Measurements from ENCODE around the gene TMEM123.

DNA sequence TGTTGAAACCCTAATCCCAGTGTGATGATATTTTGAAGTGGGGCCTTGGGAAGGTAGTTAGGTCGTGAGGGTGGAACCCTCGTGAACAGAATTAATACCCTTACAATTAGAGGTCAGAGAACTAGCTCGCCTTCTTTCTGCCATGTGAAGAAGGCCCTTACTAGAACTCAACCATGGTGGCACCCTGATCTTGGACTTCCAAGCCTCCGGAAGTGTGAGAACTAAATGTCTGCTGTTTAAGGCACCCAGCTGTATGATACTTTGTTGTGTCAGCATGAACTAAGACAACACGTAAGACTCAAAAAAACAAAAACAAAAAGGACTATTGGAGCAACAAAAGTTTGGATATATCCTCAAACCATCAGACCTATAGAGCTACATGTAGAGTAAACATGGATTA is 52.0 kb downstream of the TMEM123 start:
- TF ChIP-seq, protein P1, sequence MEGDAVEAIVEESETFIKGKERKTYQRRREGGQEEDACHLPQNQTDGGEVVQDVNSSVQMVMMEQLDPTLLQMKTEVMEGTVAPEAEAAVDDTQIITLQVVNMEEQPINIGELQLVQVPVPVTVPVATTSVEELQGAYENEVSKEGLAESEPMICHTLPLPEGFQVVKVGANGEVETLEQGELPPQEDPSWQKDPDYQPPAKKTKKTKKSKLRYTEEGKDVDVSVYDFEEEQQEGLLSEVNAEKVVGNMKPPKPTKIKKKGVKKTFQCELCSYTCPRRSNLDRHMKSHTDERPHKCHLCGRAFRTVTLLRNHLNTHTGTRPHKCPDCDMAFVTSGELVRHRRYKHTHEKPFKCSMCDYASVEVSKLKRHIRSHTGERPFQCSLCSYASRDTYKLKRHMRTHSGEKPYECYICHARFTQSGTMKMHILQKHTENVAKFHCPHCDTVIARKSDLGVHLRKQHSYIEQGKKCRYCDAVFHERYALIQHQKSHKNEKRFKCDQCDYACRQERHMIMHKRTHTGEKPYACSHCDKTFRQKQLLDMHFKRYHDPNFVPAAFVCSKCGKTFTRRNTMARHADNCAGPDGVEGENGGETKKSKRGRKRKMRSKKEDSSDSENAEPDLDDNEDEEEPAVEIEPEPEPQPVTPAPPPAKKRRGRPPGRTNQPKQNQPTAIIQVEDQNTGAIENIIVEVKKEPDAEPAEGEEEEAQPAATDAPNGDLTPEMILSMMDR (IDR thresholded peaks at IDR 0.05), result no peak
- TF ChIP-seq EP300 (IDR thresholded peaks at IDR 0.05), result no peak
- no peak for TF ChIP-seq POLR2A (IDR thresholded peaks at IDR 0.05)
- TF ChIP-seq POLR2AphosphoS5 (IDR thresholded peaks at IDR 0.05), result no peak

Measured in suprapubic skin (tissue), 4 donors.